GM18873 (cell line): ENCODE results near the gene IQCF5.
"Not testable (repeated sequence)": the region's sequence is repeated elsewhere in the genome, so short reads cannot be mapped to it uniquely, and the experiment has no call there.

Source experiments
- ATAC-seq: cut with Tn5 transposase; IDR thresholded peaks from one replicate; pipeline ENCODE4 v1.9.1; 2021; ENCODE audit warnings: mild to moderate bottlenecking, moderate library complexity, moderate number of reproducible peaks; ENCODE audit not compliant: unreplicated experiment, low FRiP score

IQCF5 gene

DNA sequence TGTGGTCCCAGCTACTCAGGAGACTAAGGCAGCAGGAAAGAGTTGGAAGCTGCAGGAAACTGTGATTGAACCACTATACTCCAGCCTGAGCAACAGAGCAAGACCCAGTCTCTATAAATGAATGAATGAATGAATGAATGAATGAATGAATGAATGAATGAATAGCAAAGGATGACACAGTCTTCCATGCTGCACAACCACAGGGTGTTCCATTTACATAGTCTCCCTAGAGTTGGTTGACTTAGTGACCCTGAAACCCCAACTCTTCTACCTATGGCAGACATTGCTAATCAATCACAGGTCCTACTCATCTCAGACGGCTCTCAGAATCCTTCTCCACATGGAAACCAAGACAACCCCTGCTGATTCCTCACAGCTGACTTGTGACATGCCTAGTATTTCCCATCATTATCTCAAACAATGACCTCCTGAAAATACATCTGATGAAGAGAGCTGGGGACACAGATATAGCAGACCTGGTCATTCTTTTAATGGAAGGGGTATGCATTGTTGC lies 2.1 kb downstream of the IQCF5 start:
- ATAC-seq: no peak

DNA sequence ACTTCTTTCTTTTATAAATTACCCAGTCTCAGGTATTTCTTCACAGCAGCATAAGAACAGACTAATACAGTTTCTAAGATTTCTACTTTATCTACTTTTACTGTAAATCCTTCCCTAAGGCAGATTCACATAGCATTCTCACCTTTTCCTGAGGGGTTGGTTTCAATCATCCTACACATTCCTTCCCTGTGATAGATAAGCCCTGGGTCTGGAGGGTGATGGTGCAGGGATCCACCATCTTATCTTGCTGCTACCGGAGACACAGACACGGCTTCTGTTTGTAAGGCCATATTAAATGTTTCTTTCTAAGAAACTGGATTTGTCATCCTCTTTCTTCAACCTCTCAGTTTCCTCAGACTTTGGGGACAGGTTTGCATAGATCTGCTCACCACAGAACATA lies 6.1 kb downstream of the IQCF5 start:
- ATAC-seq: no peak

- ATAC-seq: not testable (repeated sequence)
Measured at GRCh38 chr3:51868896-51869295, 6.5 kb downstream of the IQCF5 start.

DNA sequence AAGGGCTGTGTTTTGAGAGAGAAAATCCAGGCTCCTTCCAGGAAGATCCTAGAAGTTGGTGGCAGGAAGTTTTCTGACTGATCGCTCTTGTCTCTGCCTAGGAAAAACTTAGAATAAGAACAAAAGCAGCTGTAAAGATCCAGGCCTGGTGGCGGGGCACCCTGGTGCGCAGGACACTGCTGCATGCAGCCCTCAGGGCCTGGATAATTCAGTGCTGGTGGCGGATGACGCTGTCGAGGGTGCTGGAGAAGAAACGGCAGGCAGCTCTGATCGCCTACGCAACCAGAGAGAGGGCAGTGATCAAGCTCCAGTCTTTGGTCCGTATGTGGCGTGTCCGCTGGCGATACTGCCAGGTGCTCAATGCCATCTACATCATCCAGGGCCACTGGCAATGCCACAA lies 12.5 kb downstream of the IQCF5 start:
- no peak for ATAC-seq

DNA sequence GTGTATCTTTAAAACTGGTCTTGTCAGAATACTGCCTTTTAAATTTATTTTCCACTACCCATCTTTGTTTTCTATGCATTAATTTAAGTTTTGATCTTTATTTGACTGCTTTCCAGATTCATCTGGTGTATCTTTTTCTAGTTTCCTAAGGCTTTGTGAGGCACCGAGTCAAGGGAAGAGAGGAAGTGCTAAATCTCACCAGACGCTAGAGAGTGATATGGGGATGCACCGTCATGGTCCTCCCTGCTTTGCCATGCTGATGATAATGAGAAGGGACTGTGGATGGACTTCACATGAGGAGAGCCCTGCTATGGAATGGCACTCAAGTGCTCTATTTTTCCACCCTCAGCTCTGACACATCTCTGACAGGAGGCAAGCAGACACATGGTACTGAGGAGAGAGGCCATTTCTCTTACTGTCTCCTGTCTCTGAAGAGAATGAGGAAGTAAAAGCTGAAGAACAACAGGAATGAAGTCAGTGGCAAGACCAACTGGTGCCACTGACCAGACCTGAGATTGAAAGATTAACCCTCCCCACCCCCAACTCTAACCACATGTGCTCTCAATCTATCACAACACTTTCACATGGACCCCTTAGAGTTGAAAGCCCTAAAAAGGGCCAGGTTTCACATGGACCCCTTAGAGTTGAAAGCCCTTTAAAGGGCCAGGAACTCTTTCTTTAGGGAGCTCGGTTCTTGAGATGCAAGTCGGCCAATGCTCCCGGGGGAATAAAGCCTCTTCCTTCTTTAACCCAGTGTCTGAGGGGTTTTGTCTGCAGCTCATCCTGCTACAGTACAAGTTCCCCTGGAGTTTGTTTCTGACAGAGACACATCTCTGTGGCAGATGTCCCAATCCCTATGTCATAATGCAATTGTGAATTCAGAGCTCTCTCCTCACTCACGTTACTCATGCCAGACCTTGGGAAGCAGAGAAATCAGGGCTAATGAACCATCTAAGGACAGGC lies 14.4 kb downstream of the IQCF5 start, which contains the start of gene IQCF2:
Gene IQCF2, plus strand, starts transcription at position 913 of the 963 bp plus-strand sequence. CDS start 52 bp downstream, outside the sequence.
- ATAC-seq: no peak

DNA sequence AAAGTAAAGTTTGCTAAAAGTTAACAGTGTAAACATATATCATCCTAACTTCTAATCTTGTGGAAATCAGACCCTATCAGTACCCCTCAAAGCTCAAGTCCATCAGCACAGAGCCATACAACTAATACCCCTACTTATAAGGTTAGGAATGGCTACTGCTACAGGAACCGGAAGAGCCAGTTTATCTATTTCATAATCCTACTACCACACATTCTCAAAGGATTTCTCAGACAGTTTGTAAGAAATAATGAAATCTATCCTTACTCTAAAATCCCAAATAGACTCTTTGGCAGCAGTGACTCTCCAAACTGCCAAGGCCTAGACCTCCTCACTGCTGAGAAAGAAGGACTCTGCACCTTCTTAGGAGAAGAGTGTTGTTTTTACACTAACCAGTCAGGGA lies 20.0 kb downstream of the IQCF5 start:
- not testable (repeated sequence) for ATAC-seq

DNA sequence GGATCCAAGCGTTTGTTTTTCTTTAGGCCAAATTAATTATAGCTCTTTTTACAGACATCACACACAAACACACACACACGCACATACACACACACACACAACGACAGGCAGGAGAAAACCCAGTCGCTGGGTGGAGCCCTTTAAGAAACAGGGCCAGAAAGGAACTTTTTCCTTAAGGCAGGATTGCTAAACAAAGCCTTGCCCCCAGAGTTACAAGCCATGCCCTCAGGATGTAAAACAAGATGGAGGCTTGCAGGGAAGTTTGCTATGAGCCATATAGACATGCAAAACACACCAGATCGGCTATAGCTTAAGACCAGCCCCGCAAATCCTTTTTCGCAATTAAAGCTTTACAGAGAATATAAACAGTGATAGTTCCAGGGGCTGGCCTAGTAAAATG lies 30.3 kb downstream of the IQCF5 start:
- no peak for ATAC-seq

DNA sequence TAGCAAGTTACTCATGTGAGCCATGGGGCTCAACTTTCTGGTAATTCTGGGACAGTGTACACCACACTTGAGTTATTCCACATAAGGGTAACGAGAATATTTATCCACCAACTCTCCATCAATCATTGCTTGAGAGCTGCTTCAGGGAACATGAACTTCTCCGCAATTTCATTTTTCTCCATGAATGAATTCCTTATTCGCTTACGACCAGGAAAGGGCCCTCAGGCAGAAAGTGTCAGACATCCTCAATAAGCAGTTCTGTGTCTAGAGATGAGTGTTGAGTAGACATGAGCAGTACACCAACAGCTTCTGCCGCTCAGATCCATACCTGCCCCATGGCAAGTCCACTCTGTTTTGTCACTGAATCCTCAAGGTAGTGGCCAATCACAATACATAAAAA lies 38.8 kb downstream of the IQCF5 start:
- ATAC-seq: no peak

DNA sequence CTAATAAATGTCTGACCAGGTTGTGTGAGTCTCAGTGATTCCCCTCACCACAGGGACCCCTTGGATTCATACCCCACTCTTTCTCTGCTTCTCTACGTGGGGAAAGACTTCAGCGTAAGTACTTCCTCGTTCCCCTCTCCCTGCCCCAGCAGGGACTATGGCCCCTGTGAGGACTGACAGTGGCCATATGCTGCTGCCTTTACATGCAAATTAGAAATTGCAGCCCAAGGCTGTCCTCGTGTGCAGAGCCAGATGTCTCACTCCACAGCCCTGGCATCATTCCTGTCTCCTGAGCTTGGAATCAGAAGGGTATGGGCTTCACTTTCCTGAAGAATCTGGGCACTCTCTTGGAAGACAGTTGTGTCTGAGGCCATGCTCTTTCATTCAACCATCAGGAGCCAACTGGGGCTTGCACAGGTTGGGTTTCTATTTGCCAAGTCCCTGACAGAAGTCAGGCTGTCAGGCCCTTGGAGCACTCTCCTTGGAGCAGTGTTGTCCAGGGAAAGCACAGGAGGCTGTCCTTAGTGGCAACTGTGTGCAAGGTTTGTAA lies 44.5 kb downstream of the IQCF5 start:
- no peak for ATAC-seq

- ATAC-seq: no peak
Measured at GRCh38 chr3:51830345-51830744, 45.1 kb downstream of the IQCF5 start.

- ATAC-seq: no peak
Measured at GRCh38 chr3:51828297-51828696, 47.1 kb downstream of the IQCF5 start.
